HG03378 (cell line): ENCODE results near the gene SERPINE2.

Experiments
- ATAC-seq: cut with Tn5 transposase; IDR thresholded peaks from one replicate; pipeline ENCODE4 v1.9.1; 2021; ENCODE audit warnings: mild to moderate bottlenecking, moderate library complexity; ENCODE audit not compliant: unreplicated experiment

SERPINE2 gene

DNA sequence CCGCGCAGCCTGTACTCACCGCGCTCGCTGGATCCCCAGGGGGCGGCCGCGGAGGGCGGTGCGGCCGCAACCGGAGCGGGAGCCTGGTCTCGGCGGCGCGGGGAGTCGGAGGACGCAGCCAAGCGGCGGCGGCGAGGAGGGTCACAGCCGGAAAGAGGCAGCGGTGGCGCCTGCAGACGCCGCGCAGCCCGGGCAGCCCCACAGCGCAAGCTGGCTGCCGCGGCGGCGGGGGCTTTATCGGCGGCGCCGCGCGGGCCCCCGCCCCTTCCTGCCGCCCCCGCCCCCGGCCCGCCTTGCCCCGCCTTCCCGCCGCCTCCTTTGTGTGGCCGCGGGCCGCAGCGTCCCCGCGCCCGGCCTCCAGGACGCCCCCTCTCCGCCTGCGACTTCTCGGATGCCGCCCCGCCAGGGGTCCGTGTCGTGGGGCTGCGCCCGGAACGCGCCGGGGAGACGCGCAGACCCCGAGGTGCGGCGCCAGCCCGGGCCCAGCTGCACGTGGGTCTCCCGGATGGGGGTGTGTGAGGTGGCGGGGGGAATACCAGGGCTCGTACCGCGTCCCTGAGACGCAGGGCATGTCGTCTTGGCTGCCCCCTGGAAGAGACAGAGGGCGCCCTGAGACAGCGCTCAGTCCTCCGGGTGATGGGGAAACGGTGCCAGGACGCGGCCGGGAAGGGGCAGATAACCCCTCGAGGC lies at the start of gene SERPINE2:
Gene SERPINE2, minus strand, starts transcription at position 207 of the 690 bp plus-strand sequence. CDS start 37,386 bp downstream, outside the sequence.
- peak; percentile 59 for ATAC-seq

- ATAC-seq = no peak
These were observed 47.3 kb upstream of the SERPINE2 start for GRCh38 chr2:224086226-224086914.

GRCh38 chr2:224085811-224086210 lies 46.7 kb upstream of the SERPINE2 start:
- no peak for ATAC-seq

- ATAC-seq = no peak
These were observed 46.2 kb upstream of the SERPINE2 start for GRCh38 chr2:224085246-224085645.

DNA sequence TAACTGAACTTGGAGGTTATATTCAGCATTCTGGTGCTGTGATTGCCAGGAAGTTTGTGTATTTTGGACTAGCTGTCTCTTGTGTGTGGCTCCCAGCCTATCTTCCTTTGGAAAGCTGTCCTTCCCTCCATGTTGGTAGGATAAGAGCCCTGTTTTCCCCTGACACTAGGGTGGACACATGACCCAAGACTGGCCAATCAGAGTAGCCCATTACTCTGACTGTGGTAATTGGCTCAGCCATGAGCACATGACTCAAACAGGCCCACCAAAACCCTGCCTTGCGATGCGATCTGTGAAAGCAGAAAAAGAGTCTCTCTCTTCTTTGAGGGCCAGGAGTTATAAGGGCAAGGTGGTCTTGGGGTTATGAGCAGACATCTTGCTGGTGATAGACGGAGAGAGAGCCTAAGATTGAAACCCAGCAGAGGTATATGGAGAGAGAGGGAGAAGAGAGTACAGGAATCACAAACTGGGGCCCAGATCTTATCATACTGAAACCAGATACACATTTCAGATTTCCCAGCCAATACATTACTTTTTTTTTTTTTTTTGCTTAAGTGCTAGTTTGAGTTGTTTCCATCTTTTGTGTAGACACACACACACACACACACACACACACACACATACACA lies 45.3 kb upstream of the SERPINE2 start:
- ATAC-seq = no peak

DNA sequence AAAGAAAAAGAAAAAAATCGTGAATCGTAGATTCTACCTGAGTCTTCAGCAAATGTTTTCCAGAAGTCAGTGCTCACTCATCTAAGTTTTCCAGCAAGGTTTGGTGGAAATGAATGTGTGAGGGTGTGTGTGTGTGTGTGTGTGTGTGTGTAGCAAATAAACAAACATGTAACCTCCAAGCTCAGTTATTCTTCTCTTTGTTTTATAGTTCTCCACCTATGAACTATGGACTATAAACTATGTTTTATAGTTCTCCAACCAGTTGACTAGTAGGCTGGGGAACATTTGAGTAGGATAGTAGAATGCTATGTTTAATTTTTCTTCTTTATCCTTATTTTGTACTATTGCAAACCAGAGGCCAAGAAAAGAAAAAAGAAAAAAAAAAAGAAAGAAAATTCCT lies 44.6 kb upstream of the SERPINE2 start:
- ATAC-seq = no peak

GRCh38 chr2:224078656-224079055 lies 39.6 kb upstream of the SERPINE2 start:
- ATAC-seq = no peak

GRCh38 chr2:224077773-224078507 lies 38.9 kb upstream of the SERPINE2 start:
- no peak for ATAC-seq

DNA sequence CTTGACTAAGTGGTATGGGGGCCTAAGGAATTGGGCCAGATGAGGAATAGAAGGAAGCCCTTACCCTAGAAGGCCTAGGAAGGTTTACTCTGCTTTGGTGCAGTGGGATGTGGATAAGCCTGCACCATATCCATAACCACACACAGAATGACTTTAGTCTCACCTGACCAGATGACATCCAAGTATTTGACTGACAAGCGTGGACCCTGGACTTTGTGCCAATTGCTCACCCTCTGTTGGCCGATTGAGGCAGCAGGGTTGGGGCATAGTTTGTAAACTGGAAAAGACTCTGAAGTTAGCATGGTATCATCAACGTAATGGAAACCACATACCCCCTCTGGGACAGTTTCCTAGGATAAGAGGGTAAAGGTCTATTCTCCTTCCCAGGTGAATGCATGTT lies 36.5 kb upstream of the SERPINE2 start:
- ATAC-seq = no peak

DNA sequence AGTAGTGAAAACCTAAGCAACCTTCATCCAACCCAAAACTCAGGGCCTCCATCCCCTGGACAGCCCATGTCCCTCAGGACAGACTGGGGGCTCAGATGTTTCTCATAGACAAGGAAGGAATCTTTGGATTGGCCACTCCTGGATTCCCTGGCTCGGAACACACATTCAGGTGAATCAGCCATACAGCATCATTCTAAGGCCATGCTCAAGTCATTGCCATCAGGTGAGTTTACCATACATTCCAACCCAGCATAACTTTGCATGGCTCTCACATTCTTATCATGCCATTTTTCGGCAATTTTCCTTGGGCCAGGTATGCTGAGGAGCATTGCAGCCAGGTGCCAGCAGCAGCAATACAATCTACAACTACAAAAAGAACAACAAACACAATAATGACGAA lies 34.6 kb upstream of the SERPINE2 start:
- ATAC-seq = no peak

DNA sequence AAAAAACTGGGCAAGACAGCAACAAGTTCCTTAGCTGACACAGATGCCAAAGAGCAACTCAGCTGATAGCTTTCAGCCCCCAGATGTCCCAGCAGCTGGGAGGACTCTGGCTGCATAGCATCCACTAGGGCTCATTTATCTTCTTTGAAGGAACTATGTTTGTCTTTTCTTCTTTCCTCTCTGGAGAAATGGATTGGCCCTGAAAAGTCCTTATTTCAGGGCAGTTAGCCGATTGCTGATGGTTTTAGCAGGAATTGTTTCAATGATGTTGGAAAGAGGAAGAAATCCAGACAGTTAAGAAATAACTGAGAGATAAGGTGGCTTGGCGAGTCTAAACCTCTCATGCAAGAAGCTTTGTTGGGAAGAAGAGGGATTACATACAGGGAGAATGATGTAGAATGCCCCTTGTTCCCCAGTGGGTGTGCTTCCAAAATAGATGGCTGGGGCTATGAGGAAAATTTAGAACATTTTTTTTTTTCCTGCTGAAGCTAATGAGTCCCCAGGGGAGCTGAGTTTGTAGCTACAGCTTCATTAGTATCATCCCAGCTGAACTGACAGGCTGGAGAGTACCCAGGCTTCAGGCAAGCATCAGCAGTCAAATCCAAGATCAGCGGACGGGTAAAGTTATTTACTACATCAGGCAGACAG lies 33.6 kb upstream of the SERPINE2 start:
- no peak for ATAC-seq

GRCh38 chr2:224069172-224069571 lies 30.1 kb upstream of the SERPINE2 start:
- ATAC-seq = no peak

GRCh38 chr2:224063298-224063648 lies 24.2 kb upstream of the SERPINE2 start:
- no peak for ATAC-seq

DNA sequence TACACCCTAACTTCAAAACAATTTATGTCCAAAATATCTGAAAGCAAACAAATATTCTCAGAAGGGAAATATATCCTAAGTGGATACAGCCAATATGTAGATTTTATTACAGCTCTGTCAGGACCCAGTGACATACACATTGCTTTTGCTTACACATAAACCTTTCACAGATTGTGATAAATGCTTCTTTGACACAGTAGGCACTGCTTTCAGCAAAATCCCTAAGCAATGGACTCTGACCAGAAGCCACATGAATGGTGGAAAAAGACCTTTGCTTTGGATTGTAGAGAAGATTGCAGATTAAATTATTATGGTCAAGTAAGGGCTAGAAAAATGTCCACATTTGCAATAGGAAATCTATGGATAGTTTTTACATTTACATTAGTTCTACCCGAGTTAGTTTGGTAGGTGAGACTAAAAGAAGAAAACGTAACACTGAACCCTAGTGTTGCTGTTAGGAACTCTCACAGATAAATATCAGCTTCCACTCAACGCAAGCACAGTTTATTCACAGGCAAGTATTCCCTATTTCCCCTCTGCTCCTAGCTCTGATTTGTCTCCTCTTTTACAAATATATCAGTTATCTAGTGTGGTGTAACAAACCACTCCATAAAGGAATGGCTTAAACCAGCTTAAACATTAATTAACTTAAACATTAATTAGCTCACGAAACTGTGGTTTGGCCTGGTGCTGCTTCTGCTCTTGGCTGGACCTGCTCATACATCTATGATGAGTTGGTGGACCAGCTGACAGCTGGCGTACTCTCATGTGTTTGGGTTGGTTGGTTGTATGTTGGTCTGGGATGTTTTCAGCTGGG lies 23.6 kb upstream of the SERPINE2 start:
- no peak for ATAC-seq

GRCh38 chr2:224060783-224061482 lies 21.8 kb upstream of the SERPINE2 start:
- ATAC-seq = no peak

- ATAC-seq = no peak
These were observed 20.1 kb upstream of the SERPINE2 start for GRCh38 chr2:224059178-224059577.

- no peak for ATAC-seq
These were observed 19.1 kb upstream of the SERPINE2 start for GRCh38 chr2:224058048-224058775.

DNA sequence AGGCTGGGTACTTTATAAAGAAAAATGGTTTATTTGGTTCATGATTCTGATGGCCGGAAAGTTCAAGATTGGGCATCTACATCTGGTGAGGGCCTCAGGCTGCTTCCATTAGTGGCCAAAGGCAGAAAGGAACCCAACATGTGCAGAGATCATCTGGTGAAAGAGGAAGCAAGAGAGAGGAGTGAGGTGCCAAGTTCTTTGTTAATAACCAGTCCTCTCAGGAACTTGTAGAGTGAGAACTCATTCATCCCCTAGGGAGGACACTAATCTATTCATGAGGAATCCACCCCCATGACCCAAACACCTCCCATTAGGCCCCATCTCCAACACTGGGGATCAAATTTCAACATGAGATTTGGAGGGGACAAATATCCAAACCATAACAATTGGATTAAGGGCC lies 17.8 kb upstream of the SERPINE2 start:
- no peak for ATAC-seq

DNA sequence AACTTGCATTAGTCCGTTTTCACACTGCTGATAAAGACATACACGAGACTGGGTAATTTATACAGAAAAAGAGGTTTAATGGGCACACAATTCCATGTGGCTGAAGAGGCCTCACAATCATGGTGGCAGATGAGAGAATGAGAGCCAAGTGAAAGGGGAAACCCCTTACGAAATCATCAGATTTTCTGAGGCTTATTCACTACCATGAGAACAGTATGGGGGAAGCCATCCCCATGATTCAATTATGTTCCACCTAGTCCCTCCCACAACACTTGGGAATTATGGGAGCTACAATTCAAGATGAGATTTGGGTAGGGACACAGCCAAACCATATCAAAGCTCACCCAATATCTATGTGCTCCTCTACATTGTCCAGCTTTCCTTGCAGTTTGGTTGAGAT lies 16.0 kb upstream of the SERPINE2 start:
- ATAC-seq = no peak
